HepG2 (cell line): ENCODE results near the gene ASL. TPM values are rescaled to one million over a fixed set of nuclear protein-coding genes. Genes with fewer than 3 reads are reported as not detected.

Source experiments
- AGO2 ChIP-seq: fragments of 200-400 bp; formaldehyde crosslinking; optimal IDR thresholded peaks from 2 replicates; pipeline ENCODE3; 2017; ENCODE audit warnings: mild to moderate bottlenecking, low read depth, low read length, moderate library complexity
- ARNT2 ChIP-seq: sonication (generic); formaldehyde crosslinking; IDR thresholded peaks from 2 replicates; pipeline ENCODE4 v1.8.0; 2022; ENCODE audit warnings: mild to moderate bottlenecking, low read depth, missing genetic modification reagents, moderate library complexity
- ASH2L ChIP-seq: fragments of 300-600, 200-600 bp; sonication (generic); IDR thresholded peaks from 2 replicates; pipeline ENCODE4 v1.7.0; 2017; ENCODE audit warnings: low read depth, mild to moderate bottlenecking, moderate library complexity, mixed read lengths, low read length; ENCODE audit not compliant: insufficient read length
- ATF1 ChIP-seq: IDR thresholded peaks from 2 replicates; pipeline ENCODE4 v1.6.1; 2016; ENCODE audit warnings: mild to moderate bottlenecking, control low read depth
- BRD4 ChIP-seq: sonication (generic); formaldehyde crosslinking; IDR thresholded peaks from 2 replicates; pipeline ENCODE4 v1.4.0; 2020; ENCODE audit warnings: missing genetic modification reagents
- CBX1 ChIP-seq: IDR thresholded peaks from one replicate; pipeline ENCODE4 v1.6.1; 2016; ENCODE audit warnings: antibody characterized with exemption, low read depth
- FOXC1 ChIP-seq: sonication (generic); formaldehyde crosslinking; IDR thresholded peaks from 2 replicates; pipeline ENCODE4 v1.8.0; 2022; ENCODE audit warnings: mild to moderate bottlenecking, missing genetic modification reagents, borderline replicate concordance
- MIER3 ChIP-seq: IDR thresholded peaks from 2 replicates; pipeline ENCODE4 v1.6.1; 2016; ENCODE audit warnings: missing compliant biosample characterization, borderline replicate concordance
- PHF8 ChIP-seq: sonication (generic); formaldehyde crosslinking; IDR thresholded peaks from 2 replicates; pipeline ENCODE4 v1.5.0; 2020; ENCODE audit warnings: missing genetic modification reagents
- POLR2AphosphoS2 ChIP-seq: IDR thresholded peaks from 2 replicates; pipeline ENCODE4 v1.6.1; 2011; ENCODE audit warnings: low read depth, low read length, improper control_type of control experiment
- SETDB1 ChIP-seq: sonication (generic); formaldehyde crosslinking; IDR thresholded peaks from 2 replicates; pipeline ENCODE4 v1.5.1; 2020; ENCODE audit warnings: missing genetic modification reagents, mild to moderate bottlenecking, borderline replicate concordance
- SNRNP70 ChIP-seq: fragments of 200-400 bp; formaldehyde crosslinking; IDR thresholded peaks from 2 replicates; pipeline ENCODE4 v1.6.1; 2017; ENCODE audit warnings: mild to moderate bottlenecking, low read depth, low read length, moderate library complexity
- SP5 ChIP-seq: IDR thresholded peaks from 2 replicates; pipeline ENCODE4 v1.6.1; 2016; ENCODE audit warnings: low read depth, borderline replicate concordance
- SSRP1 ChIP-seq: IDR thresholded peaks from 2 replicates; pipeline ENCODE4 v1.6.1; 2016; ENCODE audit warnings: control low read depth
- TAF1 ChIP-seq: sonication (generic); formaldehyde crosslinking; IDR thresholded peaks from 2 replicates; pipeline ENCODE4 v1.4.0; 2020; ENCODE audit warnings: missing genetic modification reagents
- polyA plus RNA-seq, 8 experiments: library from polyadenylated mRNA; depleted of rRNA in 3 of 8; stranded (reverse) in 7 of 8; unstranded in 1 of 8; fragments of >200 nt; fragmentation: Illumina TruSeq in 4 of 8; extraction: Trizol in 4 of 8; gene quantifications; 2 replicates each; pipeline versions ENCODE4 v1.2.1 to v1.2.3, GENCODE V29; 2011 to 2016; ENCODE audit warnings: low read depth in 4 of 8, missing spikeins in 1 of 8, mixed read lengths in 1 of 8; ENCODE audit not compliant: insufficient read depth in 1 of 8
- total RNA-seq, 5 experiments: library from RNA; depleted of rRNA; stranded (reverse); fragments of >200 nt; fragmentation: Illumina TruSeq; extraction: Trizol; gene quantifications; 2 replicates each; pipeline ENCODE4 v1.2.3, GENCODE V29; 2016; ENCODE audit warnings: low read depth in 1 of 5
- TF ChIP-seq, protein P1 (sequence below): IDR thresholded peaks from 2 replicates; pipeline ENCODE4 v1.6.1; 2016; ENCODE audit warnings: mild to moderate bottlenecking
- TF ChIP-seq, protein P2 (sequence below): sonication (generic); formaldehyde crosslinking; IDR thresholded peaks from 2 replicates; pipeline ENCODE4 v1.4.0; 2020; ENCODE audit warnings: missing genetic modification reagents
- TF ChIP-seq, protein P3 (sequence below): sonication (generic); formaldehyde crosslinking; IDR thresholded peaks from 2 replicates; pipeline ENCODE4 v1.5.0; 2020; ENCODE audit warnings: mild to moderate bottlenecking, missing genetic modification reagents, borderline replicate concordance
- TF ChIP-seq, protein P4 (sequence below): sonication (generic); formaldehyde crosslinking; IDR thresholded peaks from 2 replicates; pipeline ENCODE4 v1.4.0; 2020; ENCODE audit warnings: missing genetic modification reagents
- TF ChIP-seq, protein P5 (sequence below): IDR thresholded peaks from 2 replicates; pipeline ENCODE4 v1.6.1; 2016; ENCODE audit warnings: low read depth, control low read depth

The ASL gene
- total and polyA plus RNA-seq, 2 of the 13 experiments (the other 11 are each of a cell fraction or from before 2014, with no cell fraction given) = 71.4 to 96.5 TPM

DNA sequence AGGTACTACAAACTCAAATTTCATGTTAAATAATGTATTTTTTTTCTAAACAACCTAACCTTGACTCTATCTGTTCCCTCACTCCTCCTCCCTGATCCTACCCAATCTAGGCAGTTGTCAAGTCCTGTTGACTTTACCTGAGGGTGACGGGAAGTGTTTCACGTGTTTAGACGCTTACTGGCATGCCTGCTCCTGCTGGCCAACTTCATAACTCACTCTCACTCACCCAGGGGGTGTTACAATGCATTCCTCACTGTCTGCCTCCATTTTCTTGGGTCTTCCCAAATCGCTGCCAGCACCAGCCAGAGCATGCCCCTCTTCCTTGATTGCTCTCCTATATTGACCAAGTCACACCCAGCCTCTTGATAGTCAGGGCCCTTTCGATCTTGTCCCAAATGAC is 67.4 kb downstream of the ASL start (continued):
- TF ChIP-seq, protein P1, sequence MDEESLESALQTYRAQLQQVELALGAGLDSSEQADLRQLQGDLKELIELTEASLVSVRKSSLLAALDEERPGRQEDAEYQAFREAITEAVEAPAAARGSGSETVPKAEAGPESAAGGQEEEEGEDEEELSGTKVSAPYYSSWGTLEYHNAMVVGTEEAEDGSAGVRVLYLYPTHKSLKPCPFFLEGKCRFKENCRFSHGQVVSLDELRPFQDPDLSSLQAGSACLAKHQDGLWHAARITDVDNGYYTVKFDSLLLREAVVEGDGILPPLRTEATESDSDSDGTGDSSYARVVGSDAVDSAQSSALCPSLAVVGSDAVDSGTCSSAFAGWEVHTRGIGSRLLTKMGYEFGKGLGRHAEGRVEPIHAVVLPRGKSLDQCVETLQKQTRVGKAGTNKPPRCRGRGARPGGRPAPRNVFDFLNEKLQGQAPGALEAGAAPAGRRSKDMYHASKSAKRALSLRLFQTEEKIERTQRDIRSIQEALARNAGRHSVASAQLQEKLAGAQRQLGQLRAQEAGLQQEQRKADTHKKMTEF (CRISPR knock-in tag) = no peak; the same call in none of the 2 replicates
- TF ChIP-seq, protein P2, sequence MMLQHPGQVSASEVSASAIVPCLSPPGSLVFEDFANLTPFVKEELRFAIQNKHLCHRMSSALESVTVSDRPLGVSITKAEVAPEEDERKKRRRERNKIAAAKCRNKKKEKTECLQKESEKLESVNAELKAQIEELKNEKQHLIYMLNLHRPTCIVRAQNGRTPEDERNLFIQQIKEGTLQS (CRISPR knock-in tag) = no peak
- TF ChIP-seq SNRNP70 (no peak), PHF8 (CRISPR knock-in tag) (no peak), ARNT2 (CRISPR knock-in tag) (peak; percentile 33; the same call in 1 of the 2 replicates), SSRP1 (CRISPR knock-in tag) (no peak), BRD4 (CRISPR knock-in tag) (no peak), MIER3 (CRISPR knock-in tag) (peak; percentile 80; the same call in 1 of the 2 replicates), POLR2AphosphoS2 (no peak), TAF1 (CRISPR knock-in tag) (no peak), SETDB1 (CRISPR knock-in tag) (no peak), AGO2 (no peak), CBX1 (no peak), SP5 (peak; percentile 74), FOXC1 (CRISPR knock-in tag) (0 out of 2 replicates have a peak, but pooled peaks have one; percentile 43), ATF1 (CRISPR knock-in tag) (no peak), ASH2L (no peak)
- TF ChIP-seq, protein P3, sequence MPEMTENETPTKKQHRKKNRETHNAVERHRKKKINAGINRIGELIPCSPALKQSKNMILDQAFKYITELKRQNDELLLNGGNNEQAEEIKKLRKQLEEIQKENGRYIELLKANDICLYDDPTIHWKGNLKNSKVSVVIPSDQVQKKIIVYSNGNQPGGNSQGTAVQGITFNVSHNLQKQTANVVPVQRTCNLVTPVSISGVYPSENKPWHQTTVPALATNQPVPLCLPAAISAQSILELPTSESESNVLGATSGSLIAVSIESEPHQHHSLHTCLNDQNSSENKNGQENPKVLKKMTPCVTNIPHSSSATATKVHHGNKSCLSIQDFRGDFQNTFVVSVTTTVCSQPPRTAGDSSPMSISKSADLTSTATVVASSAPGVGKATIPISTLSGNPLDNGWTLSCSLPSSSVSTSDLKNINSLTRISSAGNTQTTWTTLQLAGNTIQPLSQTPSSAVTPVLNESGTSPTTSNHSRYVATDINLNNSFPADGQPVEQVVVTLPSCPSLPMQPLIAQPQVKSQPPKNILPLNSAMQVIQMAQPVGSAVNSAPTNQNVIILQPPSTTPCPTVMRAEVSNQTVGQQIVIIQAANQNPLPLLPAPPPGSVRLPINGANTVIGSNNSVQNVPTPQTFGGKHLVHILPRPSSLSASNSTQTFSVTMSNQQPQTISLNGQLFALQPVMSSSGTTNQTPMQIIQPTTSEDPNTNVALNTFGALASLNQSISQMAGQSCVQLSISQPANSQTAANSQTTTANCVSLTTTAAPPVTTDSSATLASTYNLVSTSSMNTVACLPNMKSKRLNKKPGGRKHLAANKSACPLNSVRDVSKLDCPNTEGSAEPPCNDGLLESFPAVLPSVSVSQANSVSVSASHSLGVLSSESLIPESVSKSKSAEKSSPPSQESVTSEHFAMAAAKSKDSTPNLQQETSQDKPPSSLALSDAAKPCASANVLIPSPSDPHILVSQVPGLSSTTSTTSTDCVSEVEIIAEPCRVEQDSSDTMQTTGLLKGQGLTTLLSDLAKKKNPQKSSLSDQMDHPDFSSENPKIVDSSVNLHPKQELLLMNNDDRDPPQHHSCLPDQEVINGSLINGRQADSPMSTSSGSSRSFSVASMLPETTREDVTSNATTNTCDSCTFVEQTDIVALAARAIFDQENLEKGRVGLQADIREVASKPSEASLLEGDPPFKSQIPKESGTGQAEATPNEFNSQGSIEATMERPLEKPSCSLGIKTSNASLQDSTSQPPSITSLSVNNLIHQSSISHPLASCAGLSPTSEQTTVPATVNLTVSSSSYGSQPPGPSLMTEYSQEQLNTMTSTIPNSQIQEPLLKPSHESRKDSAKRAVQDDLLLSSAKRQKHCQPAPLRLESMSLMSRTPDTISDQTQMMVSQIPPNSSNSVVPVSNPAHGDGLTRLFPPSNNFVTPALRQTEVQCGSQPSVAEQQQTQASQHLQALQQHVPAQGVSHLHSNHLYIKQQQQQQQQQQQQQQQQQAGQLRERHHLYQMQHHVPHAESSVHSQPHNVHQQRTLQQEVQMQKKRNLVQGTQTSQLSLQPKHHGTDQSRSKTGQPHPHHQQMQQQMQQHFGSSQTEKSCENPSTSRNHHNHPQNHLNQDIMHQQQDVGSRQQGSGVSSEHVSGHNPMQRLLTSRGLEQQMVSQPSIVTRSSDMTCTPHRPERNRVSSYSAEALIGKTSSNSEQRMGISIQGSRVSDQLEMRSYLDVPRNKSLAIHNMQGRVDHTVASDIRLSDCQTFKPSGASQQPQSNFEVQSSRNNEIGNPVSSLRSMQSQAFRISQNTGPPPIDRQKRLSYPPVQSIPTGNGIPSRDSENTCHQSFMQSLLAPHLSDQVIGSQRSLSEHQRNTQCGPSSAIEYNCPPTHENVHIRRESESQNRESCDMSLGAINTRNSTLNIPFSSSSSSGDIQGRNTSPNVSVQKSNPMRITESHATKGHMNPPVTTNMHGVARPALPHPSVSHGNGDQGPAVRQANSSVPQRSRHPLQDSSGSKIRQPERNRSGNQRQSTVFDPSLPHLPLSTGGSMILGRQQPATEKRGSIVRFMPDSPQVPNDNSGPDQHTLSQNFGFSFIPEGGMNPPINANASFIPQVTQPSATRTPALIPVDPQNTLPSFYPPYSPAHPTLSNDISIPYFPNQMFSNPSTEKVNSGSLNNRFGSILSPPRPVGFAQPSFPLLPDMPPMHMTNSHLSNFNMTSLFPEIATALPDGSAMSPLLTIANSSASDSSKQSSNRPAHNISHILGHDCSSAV (CRISPR knock-in tag) = no peak
- TF ChIP-seq, protein P4, sequence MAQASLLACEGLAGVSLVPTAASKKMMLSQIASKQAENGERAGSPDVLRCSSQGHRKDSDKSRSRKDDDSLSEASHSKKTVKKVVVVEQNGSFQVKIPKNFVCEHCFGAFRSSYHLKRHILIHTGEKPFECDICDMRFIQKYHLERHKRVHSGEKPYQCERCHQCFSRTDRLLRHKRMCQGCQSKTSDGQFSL (CRISPR knock-in tag) = no peak
- TF ChIP-seq, protein P5, sequence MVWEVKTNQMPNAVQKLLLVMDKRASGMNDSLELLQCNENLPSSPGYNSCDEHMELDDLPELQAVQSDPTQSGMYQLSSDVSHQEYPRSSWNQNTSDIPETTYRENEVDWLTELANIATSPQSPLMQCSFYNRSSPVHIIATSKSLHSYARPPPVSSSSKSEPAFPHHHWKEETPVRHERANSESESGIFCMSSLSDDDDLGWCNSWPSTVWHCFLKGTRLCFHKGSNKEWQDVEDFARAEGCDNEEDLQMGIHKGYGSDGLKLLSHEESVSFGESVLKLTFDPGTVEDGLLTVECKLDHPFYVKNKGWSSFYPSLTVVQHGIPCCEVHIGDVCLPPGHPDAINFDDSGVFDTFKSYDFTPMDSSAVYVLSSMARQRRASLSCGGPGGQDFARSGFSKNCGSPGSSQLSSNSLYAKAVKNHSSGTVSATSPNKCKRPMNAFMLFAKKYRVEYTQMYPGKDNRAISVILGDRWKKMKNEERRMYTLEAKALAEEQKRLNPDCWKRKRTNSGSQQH = no peak
